Skeletal muscle satellite cell (primary cell): ENCODE measurements around the gene CLSTN1.
"Not testable (repeated sequence)": the region's sequence is repeated elsewhere in the genome, so short reads cannot be mapped to it uniquely, and the experiment has no call there.

Experiments
- H3K27me3 ChIP-seq: 2 replicates; pipeline ENCODE4 v1.7.0; 2013; ENCODE audit warnings: low read length; ENCODE audit not compliant: control insufficient read depth, insufficient read depth
- H3K36me3 ChIP-seq: 2 replicates; pipeline ENCODE4 v1.7.0; 2013; ENCODE audit warnings: mild to moderate bottlenecking, control low read depth, low read length; ENCODE audit not compliant: insufficient read depth
- H3K4me1 ChIP-seq: 2 replicates; pipeline ENCODE4 v1.7.0; 2013; ENCODE audit warnings: low read length; ENCODE audit not compliant: control insufficient read depth, insufficient read depth
- H3K4me2 ChIP-seq: 2 replicates; pipeline ENCODE4 v1.7.0; 2013; ENCODE audit warnings: mild to moderate bottlenecking, low read length
- H3K4me3 ChIP-seq: 2 replicates; pipeline ENCODE4 v1.7.0; 2013; ENCODE audit warnings: low read length
- H3K9ac ChIP-seq: 2 replicates; pipeline ENCODE4 v1.7.0; 2013; ENCODE audit warnings: mild to moderate bottlenecking, low read depth, low read length, moderate library complexity
- H3K9me3 ChIP-seq: replicated peaks from 2 replicates; pipeline ENCODE4 v1.7.0; 2013; ENCODE audit warnings: mild to moderate bottlenecking, control low read depth, low read length

CLSTN1 gene

GRCh38 chr1:9767964-9768668, 55.6 kb downstream of the CLSTN1 start:
- Histone ChIP-seq H3K4me3 (no peak overlapping the region), H3K9ac (no peak overlapping the region), H3K4me2 (no peak overlapping the region), H3K9me3 (no peaks in the 10 kb centered on the region), H3K36me3 (peaks cover 4% of the 10 kb centered on the region), H3K27me3 (no peaks in the 10 kb centered on the region), H3K4me1 (peaks cover 17% of the 10 kb centered on the region)

- Histone ChIP-seq H3K36me3 (no peaks in the 10 kb centered on the region), H3K4me2 (peak overlapping the region; percentile 19), H3K9me3 (no peaks in the 10 kb centered on the region), H3K4me3 (no peak overlapping the region), H3K9ac (peak overlapping the region; percentile 35), H3K27me3 (no peaks in the 10 kb centered on the region), H3K4me1 (peaks cover 17% of the 10 kb centered on the region)
Measured at GRCh38 chr1:9766759-9767442, 56.9 kb downstream of the CLSTN1 start.

- Histone ChIP-seq H3K27me3 (no peaks in the 10 kb centered on the region), H3K4me2 (no peak overlapping the region), H3K9me3 (no peaks in the 10 kb centered on the region), H3K4me3 (no peak overlapping the region), H3K36me3 (no peaks in the 10 kb centered on the region), H3K4me1 (peaks cover 17% of the 10 kb centered on the region), H3K9ac (no peak overlapping the region)
Measured at GRCh38 chr1:9764550-9764949, 59.2 kb downstream of the CLSTN1 start.

GRCh38 chr1:9763914-9764313, 59.9 kb downstream of the CLSTN1 start:
- Histone ChIP-seq H3K9me3 (no peaks in the 10 kb centered on the region), H3K36me3 (no peaks in the 10 kb centered on the region), H3K27me3 (no peaks in the 10 kb centered on the region), H3K4me1 (peaks cover 17% of the 10 kb centered on the region), H3K4me3 (no peak overlapping the region), H3K4me2 (no peak overlapping the region), H3K9ac (no peak overlapping the region)

GRCh38 chr1:9762446-9762845, 61.3 kb downstream of the CLSTN1 start:
- not testable (repeated sequence) for H3K4me2 ChIP-seq, H3K9me3 ChIP-seq, H3K9ac ChIP-seq, H3K36me3 ChIP-seq, H3K27me3 ChIP-seq, H3K4me3 ChIP-seq
- H3K4me1 ChIP-seq: peaks cover 17% of the 10 kb centered on the region

GRCh38 chr1:9761855-9762254, 61.9 kb downstream of the CLSTN1 start:
- no peaks in the 10 kb centered on the region for H3K9me3 ChIP-seq
- no peak overlapping the region for H3K4me3 ChIP-seq
- H3K4me1 ChIP-seq: peaks cover 14% of the 10 kb centered on the region
- H3K4me2 ChIP-seq: no peak overlapping the region
- H3K36me3 ChIP-seq: no peaks in the 10 kb centered on the region
- no peak overlapping the region for H3K9ac ChIP-seq
- no peaks in the 10 kb centered on the region for H3K27me3 ChIP-seq

- no peak overlapping the region for H3K4me3 ChIP-seq
- peaks cover 7% of the 10 kb centered on the region for H3K4me1 ChIP-seq
- no peak overlapping the region for H3K9ac ChIP-seq
- H3K4me2 ChIP-seq: no peak overlapping the region
- no peaks in the 10 kb centered on the region for H3K27me3 ChIP-seq
- H3K36me3 ChIP-seq: no peaks in the 10 kb centered on the region
- H3K9me3 ChIP-seq: no peaks in the 10 kb centered on the region
Measured at GRCh38 chr1:9760824-9761223, 62.9 kb downstream of the CLSTN1 start.

GRCh38 chr1:9759939-9760338, 63.8 kb downstream of the CLSTN1 start:
- H3K4me2 ChIP-seq: no peak overlapping the region
- no peaks in the 10 kb centered on the region for H3K4me1 ChIP-seq
- no peaks in the 10 kb centered on the region for H3K27me3 ChIP-seq
- H3K9ac ChIP-seq: no peak overlapping the region
- H3K9me3 ChIP-seq: no peaks in the 10 kb centered on the region
- no peaks in the 10 kb centered on the region for H3K36me3 ChIP-seq
- no peak overlapping the region for H3K4me3 ChIP-seq

GRCh38 chr1:9758559-9759121, 65.1 kb downstream of the CLSTN1 start:
- H3K9ac ChIP-seq: no peak overlapping the region
- H3K36me3 ChIP-seq: no peaks in the 10 kb centered on the region
- no peak overlapping the region for H3K4me2 ChIP-seq
- no peaks in the 10 kb centered on the region for H3K4me1 ChIP-seq
- no peaks in the 10 kb centered on the region for H3K9me3 ChIP-seq
- no peak overlapping the region for H3K4me3 ChIP-seq
- no peaks in the 10 kb centered on the region for H3K27me3 ChIP-seq

GRCh38 chr1:9755441-9755995, 68.2 kb downstream of the CLSTN1 start:
- Histone ChIP-seq H3K9ac (no peak overlapping the region), H3K4me3 (no peak overlapping the region), H3K4me1 (no peaks in the 10 kb centered on the region), H3K4me2 (no peak overlapping the region), H3K36me3 (no peaks in the 10 kb centered on the region), H3K27me3 (no peaks in the 10 kb centered on the region), H3K9me3 (no peaks in the 10 kb centered on the region)

GRCh38 chr1:9753121-9753531, 70.6 kb downstream of the CLSTN1 start:
- no peaks in the 10 kb centered on the region for H3K27me3 ChIP-seq
- H3K4me2 ChIP-seq: no peak overlapping the region
- H3K36me3 ChIP-seq: peaks cover 15% of the 10 kb centered on the region
- no peaks in the 10 kb centered on the region for H3K9me3 ChIP-seq
- H3K9ac ChIP-seq: no peak overlapping the region
- no peak overlapping the region for H3K4me3 ChIP-seq
- no peaks in the 10 kb centered on the region for H3K4me1 ChIP-seq
